Erythroblast (primary cell): ENCODE data around the gene KIF25.

ENCODE experiments used
- GATA1 ChIP-seq: IDR thresholded peaks from 2 replicates; pipeline ENCODE4 v1.6.1; 2011; ENCODE audit warnings: low read depth, mild to moderate bottlenecking, control low read depth, low read length, moderate library complexity
- POLR2A ChIP-seq: IDR thresholded peaks from 2 replicates; pipeline ENCODE4 v1.6.1; 2011; ENCODE audit warnings: mild to moderate bottlenecking, low read length

- TF ChIP-seq POLR2A (no peak), GATA1 (no peak)
Measured at GRCh38 chr6:168054765-168055560, 57.5 kb downstream of the KIF25 start.
